ENCODE results near the gene DHX36. TPM values are rescaled to one million over a fixed set of nuclear protein-coding genes. Genes with fewer than 3 reads are reported as not detected.

DHX36 gene
- total RNA-seq, 1 donor from 2014 or later: 49.8 TPM

DNA sequence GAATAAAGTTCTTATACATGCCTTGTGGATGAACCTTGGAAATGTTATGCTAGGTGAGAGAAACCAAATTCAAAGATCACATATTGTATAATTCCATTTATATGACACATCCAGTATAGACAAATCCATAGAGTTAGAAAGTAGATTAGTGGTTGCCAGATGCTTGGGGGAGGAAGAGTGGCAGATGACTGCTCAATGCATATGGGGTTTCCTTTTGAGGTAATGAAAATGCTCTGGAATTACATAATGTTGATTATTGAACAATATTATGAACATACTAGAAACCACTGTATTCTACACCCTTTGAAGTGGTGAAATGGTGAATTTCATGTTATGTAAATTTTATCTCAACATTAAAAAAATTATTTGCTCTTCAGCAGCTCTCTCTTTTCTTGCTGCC lies 100.8 kb downstream of the DHX36 start:
- Histone ChIP-seq H3K27me3 (ENCODE audit: control insufficient read depth, insufficient read depth, low read length) (no peaks in the 10 kb centered on the region), H3K4me3 (ENCODE audit: low read depth, low read length) (no peak overlapping the region), H3K36me3 (ENCODE audit: control insufficient read depth, insufficient read depth, low read length) (no peaks in the 10 kb centered on the region)
- TF ChIP-seq, protein P1, sequence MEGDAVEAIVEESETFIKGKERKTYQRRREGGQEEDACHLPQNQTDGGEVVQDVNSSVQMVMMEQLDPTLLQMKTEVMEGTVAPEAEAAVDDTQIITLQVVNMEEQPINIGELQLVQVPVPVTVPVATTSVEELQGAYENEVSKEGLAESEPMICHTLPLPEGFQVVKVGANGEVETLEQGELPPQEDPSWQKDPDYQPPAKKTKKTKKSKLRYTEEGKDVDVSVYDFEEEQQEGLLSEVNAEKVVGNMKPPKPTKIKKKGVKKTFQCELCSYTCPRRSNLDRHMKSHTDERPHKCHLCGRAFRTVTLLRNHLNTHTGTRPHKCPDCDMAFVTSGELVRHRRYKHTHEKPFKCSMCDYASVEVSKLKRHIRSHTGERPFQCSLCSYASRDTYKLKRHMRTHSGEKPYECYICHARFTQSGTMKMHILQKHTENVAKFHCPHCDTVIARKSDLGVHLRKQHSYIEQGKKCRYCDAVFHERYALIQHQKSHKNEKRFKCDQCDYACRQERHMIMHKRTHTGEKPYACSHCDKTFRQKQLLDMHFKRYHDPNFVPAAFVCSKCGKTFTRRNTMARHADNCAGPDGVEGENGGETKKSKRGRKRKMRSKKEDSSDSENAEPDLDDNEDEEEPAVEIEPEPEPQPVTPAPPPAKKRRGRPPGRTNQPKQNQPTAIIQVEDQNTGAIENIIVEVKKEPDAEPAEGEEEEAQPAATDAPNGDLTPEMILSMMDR (IDR thresholded peaks at IDR 0.05; ENCODE audit: insufficient read depth, low read length, poor library complexity, severe bottlenecking): no peak
- DNase-seq (ENCODE audit: low read depth): no peak

Other genes starting within 250 kb of the DHX36 start
- 1.4 and 2.5 TPM in 2 replicates for gene ARHGEF26, start 203.1 kb downstream of the DHX36 start, total RNA-seq
- gene GPR149, start 105.7 kb upstream of the DHX36 start, total RNA-seq: not detected in 2 replicates

Data from kidney epithelial cell (primary cell).